H1 (cell line): ENCODE results near the gene LAMA3. TPM values are rescaled to one million over a fixed set of nuclear protein-coding genes. Genes with fewer than 3 reads are reported as not detected.

Experiments
- CTCF ChIA-PET: fragments of 300-600 bp; sonication (Branson Sonifier 250); formaldehyde crosslinking; loops from one replicate; lab custom pipeline; 2021; ENCODE audit not compliant: partially characterized antibody; lab: Charles Lee
- POLR2A ChIA-PET: fragments of 300-600 bp; sonication (Branson Sonifier 250); formaldehyde crosslinking; loops from one replicate; lab custom pipeline; 2021; ENCODE audit warnings: inconsistent platforms; ENCODE audit not compliant: partially characterized antibody; lab: Charles Lee
- DNase-seq, 2 experiments: peaks; one replicate each; pipeline versions ENCODE4 v3.0.0 to v3.0.0-alpha.2; 2010 to 2022; ENCODE audit warnings: low spot score in 2 of 2, low read depth in 1 of 2, mixed read lengths in 1 of 2
- FAIRE-seq: peaks from 2 replicates; lab custom pipeline; 2011; peaks lifted over from hg19 to GRCh38; lab: Jason Lieb, UNC
- H2AFZ ChIP-seq: 2 replicates; pipeline ENCODE4 v1.8.1; 2012; ENCODE audit warnings: low read length, inconsistent platforms
- H2AK5ac ChIP-seq: 2 replicates; pipeline ENCODE4 v1.6.1; 2013; ENCODE audit warnings: low read depth, low read length
- H2BK120ac ChIP-seq: replicated peaks from 2 replicates; pipeline ENCODE3; 2013; ENCODE audit warnings: low read depth, low read length, inconsistent platforms
- H2BK12ac ChIP-seq: 2 replicates; pipeline ENCODE4 v1.6.1; 2013; ENCODE audit warnings: low read depth, low read length
- H2BK15ac ChIP-seq: 2 replicates; pipeline ENCODE4 v1.6.1; 2013; ENCODE audit warnings: low read length
- H2BK20ac ChIP-seq: 2 replicates; pipeline ENCODE4 v1.6.1; 2013; ENCODE audit warnings: low read length
- H2BK5ac ChIP-seq: 2 replicates; pipeline ENCODE4 v1.6.1; 2013; ENCODE audit warnings: low read depth, low read length
- H3K14ac ChIP-seq: 2 replicates; pipeline ENCODE4 v1.6.1; 2013; ENCODE audit warnings: inconsistent platforms; ENCODE audit not compliant: insufficient read length
- H3K18ac ChIP-seq: 2 replicates; pipeline ENCODE4 v1.6.1; 2013; ENCODE audit warnings: low read length; ENCODE audit errors: extremely low read depth
- H3K23ac ChIP-seq: 2 replicates; pipeline ENCODE4 v1.6.1; 2013; ENCODE audit warnings: inconsistent platforms; ENCODE audit not compliant: insufficient read length
- H3K23me2 ChIP-seq: 2 replicates; pipeline ENCODE4 v1.6.1; 2013; ENCODE audit warnings: low read depth, low read length
- H3K27ac ChIP-seq: 2 replicates; pipeline ENCODE4 v1.6.1; 2011; ENCODE audit warnings: low read depth, low read length, inconsistent platforms
- H3K27me3 ChIP-seq, 4 experiments: replicated peaks in 1 of 4; 1 replicate in 1 of 4; 2 replicates in 3 of 4; pipeline versions ENCODE4 v1.6.1 to v1.8.1; 2011 to 2013; ENCODE audit warnings: low read length in 3 of 4, mild to moderate bottlenecking in 3 of 4, inconsistent platforms in 2 of 4, mixed read lengths in 2 of 4, moderate library complexity in 1 of 4; ENCODE audit not compliant: control insufficient read depth in 3 of 4, insufficient read depth in 3 of 4; ENCODE audit errors: extremely low read depth in 1 of 4
- H3K36me3 ChIP-seq, 4 experiments: 2 replicates each; pipeline versions ENCODE4 v1.6.1 to v1.8.1; 2011 to 2013; ENCODE audit warnings: mild to moderate bottlenecking in 4 of 4, low read length in 3 of 4, moderate library complexity in 2 of 4, control low read depth in 1 of 4, inconsistent platforms in 1 of 4; ENCODE audit not compliant: insufficient read depth in 4 of 4, control insufficient read depth in 2 of 4
- H3K4ac ChIP-seq: replicated peaks from 2 replicates; pipeline ENCODE3; 2013; ENCODE audit warnings: low read length, low read depth, mixed read lengths, inconsistent platforms; ENCODE audit not compliant: insufficient read length
- H3K4me1 ChIP-seq, 4 experiments: replicated peaks in 1 of 4; 1 replicate in 1 of 4; 2 replicates in 3 of 4; pipeline versions ENCODE4 v1.6.1 to v1.8.1; 2011 to 2013; ENCODE audit warnings: low read length in 3 of 4, inconsistent platforms in 2 of 4, mixed read lengths in 1 of 4; ENCODE audit not compliant: insufficient read depth in 4 of 4, control insufficient read depth in 3 of 4
- H3K4me2 ChIP-seq, 2 experiments: 2 replicates each; pipeline versions ENCODE4 v1.6.1 to v1.8.1; 2011 to 2013; ENCODE audit warnings: low read depth in 2 of 2, low read length in 2 of 2, control low read depth in 1 of 2, inconsistent platforms in 1 of 2, mild to moderate bottlenecking in 1 of 2; ENCODE audit not compliant: insufficient read depth in 1 of 2
- H3K4me3 ChIP-seq, 4 experiments: fragments of 200-600, 300-600 bp in 1 of 4; sonication (generic), shearing (Covaris generic), sonication (Bioruptor Twin) in 1 of 4; 2 replicates each; pipeline versions ENCODE4 v1.5.1 to v1.8.1; 2011 to 2016; ENCODE audit warnings: low read length in 4 of 4, low read depth in 3 of 4, control low read depth in 2 of 4, inconsistent platforms in 2 of 4, mild to moderate bottlenecking in 2 of 4, mixed read lengths in 1 of 4, moderate library complexity in 1 of 4; ENCODE audit not compliant: insufficient read depth in 2 of 4; ENCODE audit errors: extremely low read depth in 1 of 4
- H3K56ac ChIP-seq: replicated peaks from 2 replicates; pipeline ENCODE3; 2013; ENCODE audit warnings: low read depth, mild to moderate bottlenecking, mixed read lengths, low read length, inconsistent platforms; ENCODE audit not compliant: insufficient read length
- H3K79me1 ChIP-seq: 2 replicates; pipeline ENCODE4 v1.6.1; 2013; ENCODE audit warnings: low read depth, low read length, control low read depth
- H3K79me2 ChIP-seq, 2 experiments: 2 replicates each; pipeline versions ENCODE4 v1.6.1 to v1.8.1; 2012 to 2013; ENCODE audit warnings: low read length in 2 of 2, mild to moderate bottlenecking in 2 of 2, inconsistent platforms in 1 of 2; ENCODE audit not compliant: insufficient read depth in 2 of 2, control insufficient read depth in 1 of 2
- H3K9ac ChIP-seq, 4 experiments: replicated peaks in 1 of 4; 1 replicate in 1 of 4; 2 replicates in 3 of 4; pipeline versions ENCODE4 v1.6.1 to v1.8.1; 2011 to 2013; ENCODE audit warnings: low read depth in 3 of 4, low read length in 3 of 4, control low read depth in 2 of 4, mild to moderate bottlenecking in 2 of 4, moderate library complexity in 2 of 4, inconsistent platforms in 1 of 4; ENCODE audit errors: extremely low read depth in 1 of 4
- H3K9me3 ChIP-seq, 2 experiments: 2 replicates each; pipeline versions ENCODE4 v1.6.1 to v1.8.1; 2012 to 2013; ENCODE audit warnings: mild to moderate bottlenecking in 2 of 2, moderate library complexity in 2 of 2, control low read depth in 1 of 2, inconsistent platforms in 1 of 2, low read depth in 1 of 2, low read length in 1 of 2, mixed read lengths in 1 of 2; ENCODE audit not compliant: insufficient read depth in 2 of 2
- H4K20me1 ChIP-seq, 2 experiments: replicated peaks in 1 of 2; 2 replicates each; pipeline versions ENCODE3 to v1.8.1; 2011 to 2013; ENCODE audit warnings: inconsistent platforms in 2 of 2, low read length in 2 of 2, mild to moderate bottlenecking in 1 of 2; ENCODE audit not compliant: insufficient read depth in 2 of 2, control insufficient read depth in 1 of 2
- H4K5ac ChIP-seq: 2 replicates; pipeline ENCODE4 v1.6.1; 2013; ENCODE audit warnings: low read length, low read depth, mixed read lengths, inconsistent platforms; ENCODE audit not compliant: insufficient read length
- H4K8ac ChIP-seq: 2 replicates; pipeline ENCODE4 v1.8.0; 2013; ENCODE audit warnings: mild to moderate bottlenecking, moderate library complexity, low read length, inconsistent platforms; ENCODE audit not compliant: insufficient read depth; ENCODE audit errors: extremely low read depth
- H4K91ac ChIP-seq: replicated peaks from 2 replicates; pipeline ENCODE3; 2013; ENCODE audit warnings: low read length, mixed read lengths, inconsistent platforms; ENCODE audit not compliant: insufficient read length
- CTBP2 ChIP-seq: IDR thresholded peaks from 2 replicates; pipeline ENCODE4 v1.7.0; 2011; ENCODE audit warnings: borderline replicate concordance, mild to moderate bottlenecking, moderate library complexity, mixed read lengths, low read length; ENCODE audit not compliant: insufficient read depth, insufficient read length
- EGR1 ChIP-seq: IDR thresholded peaks from 2 replicates; pipeline ENCODE4 v1.6.1; 2011; ENCODE audit warnings: low read depth, low read length, borderline replicate concordance
- HDAC6 ChIP-seq: IDR thresholded peaks from one replicate; pipeline ENCODE4 v1.7.1; 2012; ENCODE audit warnings: low read depth, mild to moderate bottlenecking, inconsistent platforms, low read length, moderate library complexity
- NANOG ChIP-seq: IDR thresholded peaks from 2 replicates; pipeline ENCODE4 v1.6.1; 2011; ENCODE audit warnings: low read length, low read depth, mild to moderate bottlenecking, inconsistent platforms; ENCODE audit not compliant: insufficient read depth, poor library complexity, severe bottlenecking
- NRF1 ChIP-seq: IDR thresholded peaks from 2 replicates; pipeline ENCODE4 v1.6.1; 2011; ENCODE audit warnings: mild to moderate bottlenecking, low read depth, low read length, improper control_type of control experiment
- RBBP5 ChIP-seq: IDR thresholded peaks from 2 replicates; pipeline ENCODE4 v1.7.1; 2012; ENCODE audit warnings: low read depth, mild to moderate bottlenecking, inconsistent platforms, low read length, moderate library complexity, borderline replicate concordance
- SUZ12 ChIP-seq: fragments of 200-600 bp; sonication (generic); IDR thresholded peaks from 2 replicates; pipeline ENCODE4 v1.6.1; 2012; ENCODE audit warnings: mild to moderate bottlenecking, inconsistent platforms, low read length, moderate library complexity, mixed read lengths
- TAF7 ChIP-seq: optimal IDR thresholded peaks from 2 replicates; pipeline ENCODE3; 2011; ENCODE audit warnings: low read depth, mild to moderate bottlenecking, inconsistent platforms, low read length, moderate library complexity, borderline replicate concordance
- TBP ChIP-seq: IDR thresholded peaks from 2 replicates; pipeline ENCODE4 v1.6.1; 2011; ENCODE audit warnings: low read depth, low read length, improper control_type of control experiment
- WGBS, 2 experiments: shearing (Covaris generic) in 1 of 2; methylation state at CpG; one replicate each; pipeline versions ENCODE4 v1.1.6 to v1.1.7; 2013 to 2015; ENCODE audit warnings: low lambda C conversion rate in 2 of 2, mixed read lengths in 2 of 2, inconsistent platforms in 1 of 2, low coverage in 1 of 2, missing lambda C conversion rate in 1 of 2; ENCODE audit not compliant: insufficient replicate concordance in 2 of 2, insufficient coverage in 1 of 2, insufficient read length in 1 of 2; ENCODE audit errors: extremely low coverage in 1 of 2, missing lambda C conversion rate in 1 of 2; 5-methylcytosine and 5-hydroxymethylcytosine counted together
- polyA plus RNA-seq, 7 experiments: library from polyadenylated mRNA; depleted of rRNA in 3 of 7; stranded (reverse) in 5 of 7; unstranded in 2 of 7; fragments of >200 nt in 5 of 7; fragments of 200-250 nt in 2 of 7; gene quantifications; 1 replicate in 5 of 7; 2 replicates in 1 of 7; 4 replicates in 1 of 7; pipeline versions ENCODE4 v1.2.1 to v1.2.3, GENCODE V29; 2011 to 2013; ENCODE audit warnings: missing spikeins in 2 of 7, mixed read lengths in 2 of 7
- total RNA-seq: library from RNA; stranded (reverse); fragmentation: NEBNext Ultra II Directional; extraction: Animal tissue kit (Norgen Biotek cat#: 25700); gene quantifications from 2 replicates; pipeline ENCODE4 v1.2.1, GENCODE V29; 2021

The LAMA3 gene
- total and polyA plus RNA-seq, 2 of the 8 experiments (the other 6 are each of a cell fraction or from before 2014, with no cell fraction given): 0.76 to 5.0 TPM

- Histone ChIP-seq H3K9me3 (no peaks in the 10 kb centered on the region), H3K23ac (no peak overlapping the region), H3K4me1 (0 out of 7 replicates have a peak, but pooled peaks cover 0 to 2% (median 0%) of the 10 kb centered on the region in 4 experiments), H3K4me3 (no peak overlapping the region), H4K5ac (no peak overlapping the region), H2BK120ac (no peak overlapping the region), H3K36me3 (no peaks in the 10 kb centered on the region), H3K56ac (no peak overlapping the region), H2AK5ac (no peak overlapping the region), H3K79me2 (no peaks in the 10 kb centered on the region), H3K27ac (no peak overlapping the region), H3K27me3 (no peaks in the 10 kb centered on the region), H3K4me2 (no peak overlapping the region), H2BK12ac (peak overlapping the region; percentile 30; the same call in 1 of the 2 replicates), H3K9ac (no peak overlapping the region), H4K8ac (no peak overlapping the region), H3K18ac (no peak overlapping the region; the same call in 1 of the 2 replicates), H2AFZ (0 out of 2 replicates have a peak overlapping the region, but pooled peaks have one; percentile 65), H2BK15ac (no peak overlapping the region), H2BK20ac (no peak overlapping the region), H3K23me2 (no peaks in the 10 kb centered on the region), H3K14ac (no peak overlapping the region), H3K4ac (no peak overlapping the region), H3K79me1 (no peaks in the 10 kb centered on the region), H2BK5ac (peak overlapping the region; percentile 13; the same call in 1 of the 2 replicates), H4K91ac (no peak overlapping the region), H4K20me1 (no peaks in the 10 kb centered on the region)
- CTCF ChIA-PET: interaction anchor here (0.9 to 1.3 kb wide), 2 partner anchors 10 to 12 kb away, joined by 3 read pairs; no protein-coding TSS in a partner anchor
- DNase-seq (no peak), FAIRE-seq (no peak)
- TF ChIP-seq NANOG: no peak
- no peak for TF ChIP-seq SUZ12
- TF ChIP-seq TBP: no peak
- TF ChIP-seq RBBP5: no peak
- no peak for TF ChIP-seq NRF1
- no peak for TF ChIP-seq HDAC6
- TF ChIP-seq TAF7: no peak
- TF ChIP-seq EGR1: no peak
- TF ChIP-seq CTBP2: no peak
- POLR2A ChIA-PET: no interaction called here
- WGBS, 2 experiments: 98% methylated on average over 4 of the region's 4 CpGs; no CpG with 5 or more reads in 1 of the 2 experiments
Observed at GRCh38 chr18:23968638-23969604, 279.7 kb downstream of the LAMA3 start.
